Glomerular endothelial cell (primary cell): ENCODE data around the gene PRSS2. TPM values are rescaled to one million over a fixed set of nuclear protein-coding genes. Genes with fewer than 3 reads are reported as not detected.
"Not testable (repeated sequence)": the region's sequence is repeated elsewhere in the genome, so short reads cannot be mapped to it uniquely, and the experiment has no call there.

Experiments used
- DNase-seq: peaks from one replicate; pipeline ENCODE4 v3.0.0-alpha.2; 2011; ENCODE audit warnings: low read depth, low spot score; ENCODE audit errors: extremely low read depth
- total RNA-seq: library from RNA; depleted of rRNA; stranded (reverse); fragments of >200 nt; gene quantifications from 2 replicates; pipeline ENCODE4 v1.2.3, GENCODE V29; 2015

Gene PRSS2
- total RNA-seq, 1 donor from 2014 or later = 0.41 TPM

GRCh38 chr7:142758312-142758711 is 12.5 kb upstream of the PRSS2 start:
- not testable (repeated sequence) for DNase-seq

- no peak for DNase-seq
Observed at GRCh38 chr7:142759433-142759832, 11.3 kb upstream of the PRSS2 start.

- DNase-seq = no peak
Observed at GRCh38 chr7:142760071-142760642, 10.6 kb upstream of the PRSS2 start.

- not testable (repeated sequence) for DNase-seq
Observed at GRCh38 chr7:142761606-142762005, 9.2 kb upstream of the PRSS2 start.

GRCh38 chr7:142762104-142762503 is 8.7 kb upstream of the PRSS2 start:
- DNase-seq = no peak

GRCh38 chr7:142767451-142767850 is 3.3 kb upstream of the PRSS2 start:
- DNase-seq = no peak

GRCh38 chr7:142767861-142768260 is 2.9 kb upstream of the PRSS2 start:
- DNase-seq = no peak

- not testable (repeated sequence) for DNase-seq
Observed at GRCh38 chr7:142768885-142769284, 1.9 kb upstream of the PRSS2 start.

GRCh38 chr7:142771353-142771723 is 568 bp downstream of the PRSS2 start:
- DNase-seq = no peak

- no peak for DNase-seq
Observed at GRCh38 chr7:142772051-142772450, 1.3 kb downstream of the PRSS2 start.

GRCh38 chr7:142772673-142773072 is 1.9 kb downstream of the PRSS2 start:
- DNase-seq = no peak

- DNase-seq = no peak
Observed at GRCh38 chr7:142773230-142773629, 2.5 kb downstream of the PRSS2 start.

- DNase-seq = no peak
Observed at GRCh38 chr7:142773937-142774744, 3.4 kb downstream of the PRSS2 start.

- no peak for DNase-seq
Observed at GRCh38 chr7:142774826-142775225, 4.1 kb downstream of the PRSS2 start.

GRCh38 chr7:142775351-142776115 is 4.8 kb downstream of the PRSS2 start:
- DNase-seq = not testable (repeated sequence)

- peak; percentile 51 for DNase-seq
Observed at GRCh38 chr7:142776206-142776844, 5.6 kb downstream of the PRSS2 start.

GRCh38 chr7:142776845-142777225 is 6.1 kb downstream of the PRSS2 start:
- not testable (repeated sequence) for DNase-seq

- DNase-seq = no peak
Observed at GRCh38 chr7:142777318-142777717, 6.5 kb downstream of the PRSS2 start.

GRCh38 chr7:142782922-142783900 is 12.4 kb downstream of the PRSS2 start:
- DNase-seq = peak; percentile 84

GRCh38 chr7:142784096-142784495 is 13.3 kb downstream of the PRSS2 start:
- DNase-seq = no peak
